OCI-LY3 (cell line): ENCODE measurements around the gene PEX26.
"Not testable (repeated sequence)": the region's sequence is repeated elsewhere in the genome, so short reads cannot be mapped to it uniquely, and the experiment has no call there.

Experiments
- H2AFZ ChIP-seq: fragments of 200-600, 300-600 bp; shearing (Covaris generic); 2 replicates; pipeline ENCODE4 v1.6.0; 2014; ENCODE audit warnings: antibody characterized with exemption, low read depth, low read length
- H3K27ac ChIP-seq: fragments of 200-600, 300-600 bp; sonication (generic); 2 replicates; pipeline ENCODE4 v1.5.1; 2014; ENCODE audit warnings: mild to moderate bottlenecking, low read length, moderate library complexity, mixed read lengths
- H3K27me3 ChIP-seq: fragments of 200-600, 300-600 bp; sonication (generic); 2 replicates; pipeline ENCODE4 v1.6.1; 2014; ENCODE audit warnings: low read depth, low read length, mixed read lengths
- H3K36me3 ChIP-seq: fragments of 200-600, 300-600 bp; sonication (generic); replicated peaks from 2 replicates; pipeline ENCODE3; 2014; ENCODE audit warnings: low read depth, low read length, mixed read lengths
- H3K4me1 ChIP-seq: fragments of 300-600, 200-600 bp; sonication (generic); 2 replicates; pipeline ENCODE4 v1.6.1; 2014; ENCODE audit warnings: low read length, mixed read lengths
- H3K4me2 ChIP-seq: fragments of 200-600, 300-600 bp; sonication (generic); 2 replicates; pipeline ENCODE4 v1.6.1; 2014; ENCODE audit warnings: low read length, mixed read lengths
- H3K4me3 ChIP-seq: fragments of 300-600, 200-600 bp; sonication (generic); 2 replicates; pipeline ENCODE4 v1.5.1; 2014; ENCODE audit warnings: antibody characterized with exemption, mild to moderate bottlenecking, low read length, moderate library complexity
- H3K79me2 ChIP-seq: fragments of 300-600, 200-600 bp; shearing (Covaris generic); 2 replicates; pipeline ENCODE4 v1.6.1; 2014; ENCODE audit warnings: mild to moderate bottlenecking, low read length, mixed read lengths
- H3K9ac ChIP-seq: fragments of 300-600, 200-600 bp; shearing (Covaris generic); 2 replicates; pipeline ENCODE4 v1.6.0; 2014; ENCODE audit warnings: mild to moderate bottlenecking, low read length, moderate library complexity
- H3K9me3 ChIP-seq: fragments of 200-600, 300-600 bp; shearing (Covaris generic); 2 replicates; pipeline ENCODE4 v1.6.1; 2014; ENCODE audit warnings: low read length, mixed read lengths; ENCODE audit not compliant: insufficient read depth
- H4K20me1 ChIP-seq: fragments of 200-600, 300-600 bp; sonication (generic); 2 replicates; pipeline ENCODE4 v1.6.1; 2016; ENCODE audit warnings: low read length, mixed read lengths; ENCODE audit not compliant: insufficient read depth
- CTCF ChIP-seq: fragments of 200-600, 300-600 bp; sonication (generic); IDR thresholded peaks from 2 replicates; pipeline ENCODE4 v1.5.1; 2014; ENCODE audit warnings: antibody characterized with exemption, low read length, low read depth
- EZH2phosphoT487 ChIP-seq: fragments of 200-600 bp; shearing (Covaris generic); IDR thresholded peaks from 2 replicates; pipeline ENCODE4 v1.6.1; 2018; ENCODE audit warnings: antibody characterized with exemption, mixed run types, low read depth

PEX26 gene

GRCh38 chr22:18060646-18061620, 16.9 kb upstream of the PEX26 start:
- H3K9me3 ChIP-seq = no peaks in the 10 kb centered on the region
- H2AFZ ChIP-seq = no peak overlapping the region
- H3K4me2 ChIP-seq = peak overlapping the region; percentile 77
- H3K27ac ChIP-seq = peak overlapping the region; percentile 73
- no peaks in the 10 kb centered on the region for H3K27me3 ChIP-seq
- H3K9ac ChIP-seq = peak overlapping the region; percentile 67
- peaks cover 78% of the 10 kb centered on the region for H3K4me1 ChIP-seq
- no peaks in the 10 kb centered on the region for H3K79me2 ChIP-seq
- TF ChIP-seq EZH2phosphoT487 = no peak
- TF ChIP-seq CTCF = no peak
- H3K4me3 ChIP-seq = peak overlapping the region; percentile 45
- no peaks in the 10 kb centered on the region for H4K20me1 ChIP-seq
- no peaks in the 10 kb centered on the region for H3K36me3 ChIP-seq

- no peak overlapping the region for H2AFZ ChIP-seq
- no peaks in the 10 kb centered on the region for H4K20me1 ChIP-seq
- H3K9ac ChIP-seq = no peak overlapping the region
- H3K4me3 ChIP-seq = no peak overlapping the region
- TF ChIP-seq EZH2phosphoT487 = no peak
- no peak for TF ChIP-seq CTCF
- H3K36me3 ChIP-seq = no peaks in the 10 kb centered on the region
- H3K4me2 ChIP-seq = no peak overlapping the region
- no peaks in the 10 kb centered on the region for H3K27me3 ChIP-seq
- peaks cover 78% of the 10 kb centered on the region for H3K4me1 ChIP-seq
- H3K79me2 ChIP-seq = no peaks in the 10 kb centered on the region
- no peaks in the 10 kb centered on the region for H3K9me3 ChIP-seq
- no peak overlapping the region for H3K27ac ChIP-seq
Measured at GRCh38 chr22:18062421-18062820, 15.4 kb upstream of the PEX26 start.

- Histone ChIP-seq H3K27me3 (no peaks in the 10 kb centered on the region), H3K4me3 (no peak overlapping the region), H3K4me2 (no peak overlapping the region), H2AFZ (no peak overlapping the region), H3K9me3 (no peaks in the 10 kb centered on the region), H4K20me1 (no peaks in the 10 kb centered on the region), H3K4me1 (peaks cover 78% of the 10 kb centered on the region), H3K79me2 (no peaks in the 10 kb centered on the region), H3K36me3 (no peaks in the 10 kb centered on the region), H3K9ac (no peak overlapping the region), H3K27ac (no peak overlapping the region)
- TF ChIP-seq CTCF (no peak), EZH2phosphoT487 (no peak)
Measured at GRCh38 chr22:18063306-18063705, 14.5 kb upstream of the PEX26 start.

- H4K20me1 ChIP-seq, H3K4me3 ChIP-seq, H3K27ac ChIP-seq, H3K9me3 ChIP-seq, H3K79me2 ChIP-seq, H3K4me2 ChIP-seq, H2AFZ ChIP-seq, H3K27me3 ChIP-seq, H3K9ac ChIP-seq, H3K36me3 ChIP-seq: not testable (repeated sequence)
- H3K4me1 ChIP-seq = peaks cover 78% of the 10 kb centered on the region
Measured at GRCh38 chr22:18063715-18064114, 14.1 kb upstream of the PEX26 start.
